ENCODE measurements around the gene TMEM140. TPM values are rescaled to one million over a fixed set of nuclear protein-coding genes. Genes with fewer than 3 reads are reported as not detected.

TMEM140 gene
- total RNA-seq, 3 donors from 2014 or later = 23.1 to 55.7 (median 52.8) TPM

- Histone ChIP-seq H3K4me1 (no peaks in the 10 kb centered on the region), H3K9me3 (no peaks in the 10 kb centered on the region), H3K36me3 (no peaks in the 10 kb centered on the region), H3K4me3 (no peak overlapping the region), H3K27me3 (no peaks in the 10 kb centered on the region), H3K27ac (no peak overlapping the region)
- intact Hi-C loops (cut with DNase I; ENCODE audit: low total_unique reads) = no loop called here
- TF ChIP-seq POLR2AphosphoS5 (IDR thresholded peaks at IDR 0.05) (no peak), CTCF (IDR thresholded peaks at IDR 0.05) (no peak), POLR2A (IDR thresholded peaks at IDR 0.05) (no peak)
- no peak for DNase-seq (ENCODE audit: low spot score in 2 of 2)
These were observed 18.9 kb upstream of the TMEM140 start for GRCh38 chr7:135128931-135129330.

GRCh38 chr7:135129579-135129978 lies 18.3 kb upstream of the TMEM140 start:
- no peak for TF ChIP-seq CTCF (IDR thresholded peaks at IDR 0.05)
- no peak for TF ChIP-seq POLR2A (IDR thresholded peaks at IDR 0.05)
- no peak for TF ChIP-seq POLR2AphosphoS5 (IDR thresholded peaks at IDR 0.05)
- no peaks in the 10 kb centered on the region for H3K36me3 ChIP-seq
- no peak overlapping the region for H3K4me3 ChIP-seq
- intact Hi-C loops (cut with DNase I; ENCODE audit: low total_unique reads) = no loop called here
- H3K27me3 ChIP-seq = no peaks in the 10 kb centered on the region
- H3K9me3 ChIP-seq = no peaks in the 10 kb centered on the region
- H3K27ac ChIP-seq = no peak overlapping the region
- no peak for DNase-seq (ENCODE audit: low spot score in 2 of 2)
- no peaks in the 10 kb centered on the region for H3K4me1 ChIP-seq

GRCh38 chr7:135143885-135144668 lies 3.8 kb upstream of the TMEM140 start:
- Histone ChIP-seq H3K9me3 (no peaks in the 10 kb centered on the region), H3K27ac (peak overlapping the region in 1 of 2 donors; percentile 27), H3K36me3 (no peaks in the 10 kb centered on the region), H3K4me3 (no peak overlapping the region), H3K27me3 (no peaks in the 10 kb centered on the region), H3K4me1 (no peaks in the 10 kb centered on the region)
- DNase-seq (ENCODE audit: low spot score in 2 of 2) = no peak
- intact Hi-C loops (cut with DNase I; ENCODE audit: low total_unique reads) = no loop called here
- TF ChIP-seq CTCF (IDR thresholded peaks at IDR 0.05) (no peak), POLR2AphosphoS5 (IDR thresholded peaks at IDR 0.05) (no peak), POLR2A (IDR thresholded peaks at IDR 0.05) (no peak)

GRCh38 chr7:135147341-135147898 lies 452 bp upstream of the TMEM140 start:
- TF ChIP-seq POLR2AphosphoS5 (IDR thresholded peaks at IDR 0.05) (no peak), CTCF (IDR thresholded peaks at IDR 0.05) (no peak), POLR2A (IDR thresholded peaks at IDR 0.05) (no peak)
- Histone ChIP-seq H3K27ac (peak overlapping the region; percentile 94 to 95), H3K4me3 (peak overlapping the region; percentile 52 to 65 (median 53)), H3K4me1 (no peaks in the 10 kb centered on the region), H3K36me3 (no peaks in the 10 kb centered on the region), H3K27me3 (no peaks in the 10 kb centered on the region), H3K9me3 (no peaks in the 10 kb centered on the region)
- intact Hi-C loops (cut with DNase I; ENCODE audit: low total_unique reads) = no loop called here
- DNase-seq (ENCODE audit: low spot score in 2 of 2) = no peak

- Histone ChIP-seq H3K9me3 (peaks cover 0 to 5% of the 10 kb centered on the region in 2 donors), H3K36me3 (no peaks in the 10 kb centered on the region), H3K4me3 (peak overlapping the region; percentile 2 to 65 (median 8)), H3K27me3 (no peaks in the 10 kb centered on the region), H3K27ac (peak overlapping the region; percentile 57 to 74), H3K4me1 (no peaks in the 10 kb centered on the region)
- DNase-seq (ENCODE audit: low spot score in 2 of 2) = no peak
- TF ChIP-seq POLR2AphosphoS5 (IDR thresholded peaks at IDR 0.05) (peak in 1 of 3 donors; percentile 24), POLR2A (IDR thresholded peaks at IDR 0.05) (no peak)
- intact Hi-C loops (cut with DNase I; ENCODE audit: low total_unique reads) = no loop called here
These were observed 2.4 kb downstream of the TMEM140 start for GRCh38 chr7:135150072-135150782.
